Pulmonary artery endothelial cell (primary cell): ENCODE results near the gene CISH. TPM values are rescaled to one million over a fixed set of nuclear protein-coding genes. Genes with fewer than 3 reads are reported as not detected.

Source experiments
- DNase-seq: peaks from one replicate; pipeline ENCODE4 v3.0.0-alpha.2; 2011; ENCODE audit warnings: low read depth, low spot score
- total RNA-seq: library from RNA; depleted of rRNA; stranded (reverse); fragments of >200 nt; gene quantifications from 2 replicates; pipeline ENCODE4 v1.2.3, GENCODE V29; 2014

The CISH gene
- total RNA-seq, 1 donor from 2014 or later, result 0.46 TPM

DNA sequence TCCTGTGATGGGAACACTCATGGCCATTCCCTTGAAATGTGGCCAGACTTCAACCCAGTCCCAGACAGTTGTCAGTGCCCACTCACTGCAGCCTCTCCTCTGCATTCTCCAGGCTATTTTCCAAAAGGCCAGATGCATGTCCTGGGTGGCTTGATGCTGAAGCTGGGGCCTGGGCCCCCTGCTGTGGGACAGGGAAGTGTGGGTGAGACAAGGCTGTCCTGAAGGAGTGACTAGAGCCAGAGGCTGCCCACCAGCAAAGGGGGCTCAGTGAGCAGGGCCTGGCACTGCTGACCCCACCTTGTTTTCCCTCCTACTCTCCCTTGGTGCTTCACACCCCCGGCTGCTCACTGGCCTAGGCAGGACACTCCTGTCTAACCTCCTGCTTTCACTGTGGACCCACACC lies 11.9 kb downstream of the CISH start:
- DNase-seq, result no peak

DNA sequence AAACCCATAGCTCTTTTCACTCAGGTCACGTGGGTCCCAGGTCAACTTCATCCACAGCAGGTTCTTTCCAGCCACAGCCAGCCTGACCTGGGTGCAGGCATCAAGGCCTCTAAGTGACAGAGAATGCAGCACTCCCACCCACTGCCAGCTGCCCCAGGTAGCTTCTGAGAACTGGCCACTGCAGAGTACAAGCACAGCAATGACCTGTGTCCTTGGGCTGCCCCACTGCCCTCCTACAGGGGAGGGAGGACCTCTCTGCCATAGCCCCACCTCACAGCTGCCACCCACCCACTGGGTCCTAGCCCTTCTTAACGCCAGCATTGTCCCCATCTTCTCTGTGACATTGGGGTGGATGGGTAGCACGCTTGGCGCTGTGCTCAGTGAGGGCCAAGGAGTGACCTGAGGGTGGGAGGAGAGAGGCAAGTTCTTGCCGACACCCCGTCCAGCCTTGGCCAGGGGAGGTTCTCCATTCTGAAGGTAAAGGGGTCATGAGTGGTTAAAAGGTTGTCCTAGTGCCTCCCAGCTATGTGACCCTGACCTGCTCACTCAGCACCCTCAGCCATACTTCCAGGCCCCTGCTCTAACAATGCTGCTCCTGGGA lies 12.4 kb downstream of the CISH start:
- DNase-seq, result no peak

DNA sequence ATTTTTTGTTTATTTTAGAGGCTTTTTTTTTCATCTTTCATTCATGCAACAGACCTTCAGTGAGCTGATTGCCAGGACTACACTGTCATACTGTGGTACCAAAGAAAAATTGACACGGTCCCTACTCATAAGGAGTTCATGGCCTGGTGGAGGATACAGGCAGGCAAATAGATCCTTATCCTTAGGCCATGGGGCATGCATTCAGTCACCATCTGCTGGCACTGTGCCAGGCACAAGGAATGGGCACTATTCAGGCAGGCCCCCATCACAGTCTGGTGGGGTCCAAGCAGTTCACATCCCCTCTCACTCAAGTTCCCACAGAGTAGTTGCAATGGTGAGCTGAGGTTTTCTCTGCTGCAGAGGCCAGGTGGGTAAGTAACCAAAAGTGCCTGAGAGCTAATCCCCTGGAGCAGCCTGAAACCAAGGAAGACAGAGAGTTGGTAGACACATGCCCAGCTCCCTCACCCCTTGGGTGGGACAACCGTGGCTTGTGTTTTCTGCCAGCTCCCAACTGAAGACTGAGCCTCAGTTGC lies 17.3 kb downstream of the CISH start:
- no peak for DNase-seq

- no peak for DNase-seq
Measured at GRCh38 chr3:50592568-50592967, 19.0 kb downstream of the CISH start.

DNA sequence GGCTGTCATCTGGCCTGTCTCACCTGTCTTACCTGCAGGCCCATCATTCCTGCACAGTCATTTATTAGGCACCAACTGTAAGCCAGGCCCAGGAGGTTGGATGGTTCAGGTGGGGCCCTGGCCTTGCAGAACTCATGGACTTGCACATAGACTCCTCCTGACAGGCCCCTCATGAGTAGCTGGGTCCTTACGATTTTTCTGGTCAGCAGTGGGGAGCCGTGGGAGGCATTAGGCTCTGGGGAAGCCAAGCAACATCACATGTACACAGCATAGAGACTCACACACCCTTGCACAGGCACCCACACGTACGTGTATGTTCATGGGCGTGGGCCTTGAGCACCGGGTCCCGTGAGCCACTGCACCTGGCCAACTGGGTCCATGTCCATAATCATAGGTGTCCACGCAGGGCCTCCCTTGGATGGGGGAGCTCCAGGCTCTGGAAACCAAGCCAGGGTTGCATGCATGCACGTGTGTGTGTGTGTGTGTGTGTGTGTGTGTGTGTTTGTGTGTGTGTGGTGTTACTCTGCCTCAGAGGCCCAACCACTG lies 20.3 kb downstream of the CISH start:
- no peak for DNase-seq

GRCh38 chr3:50588759-50589433 lies 22.7 kb downstream of the CISH start:
- no peak for DNase-seq

DNA sequence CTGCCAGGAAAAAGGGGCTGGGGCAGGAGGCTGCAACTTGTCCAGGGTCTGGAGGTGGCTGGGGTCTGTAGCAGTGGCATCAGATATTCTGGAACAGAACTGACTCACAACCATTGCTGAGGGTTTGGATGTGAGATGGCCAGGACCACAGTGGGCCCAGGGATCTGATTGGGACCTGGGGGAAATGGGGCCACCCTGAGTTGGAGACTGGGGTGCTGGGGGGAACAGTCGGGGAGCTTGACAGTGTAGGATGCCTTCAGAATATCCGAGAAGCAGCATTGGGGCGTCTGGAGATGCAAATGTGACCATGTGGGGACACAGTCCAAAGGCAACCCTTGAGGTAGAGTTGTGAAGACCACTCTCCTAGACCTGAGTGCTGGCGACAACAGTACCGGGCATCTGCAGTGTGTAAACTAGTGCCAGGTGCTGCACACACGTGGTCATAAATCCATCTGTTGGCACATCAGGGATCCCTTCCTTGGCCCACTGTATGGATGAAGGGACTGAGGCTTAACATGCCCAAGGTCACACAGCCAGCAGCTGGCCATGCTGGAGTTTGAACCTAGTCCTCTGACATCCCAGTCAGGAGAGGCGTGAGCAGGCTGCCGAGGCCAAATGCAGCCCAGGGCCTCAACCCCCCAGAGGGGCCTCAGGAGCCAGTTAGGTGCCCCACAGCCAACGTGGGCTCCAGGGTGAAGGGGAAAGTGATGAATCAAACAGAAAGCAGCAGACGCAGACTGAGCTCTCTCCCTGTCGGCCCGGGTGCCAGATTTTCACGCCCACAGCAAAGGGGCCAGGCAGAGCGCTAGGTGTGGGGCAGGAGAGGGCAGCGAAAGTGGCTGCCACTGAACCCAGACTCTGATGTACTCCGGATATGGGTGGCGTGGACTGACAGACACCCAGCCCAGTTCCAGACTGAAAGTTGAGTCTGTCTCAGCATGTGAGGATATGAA lies 23.5 kb downstream of the CISH start:
- DNase-seq, result no peak

GRCh38 chr3:50587373-50587772 lies 24.2 kb downstream of the CISH start:
- no peak for DNase-seq

GRCh38 chr3:50586763-50587070 lies 24.9 kb downstream of the CISH start:
- DNase-seq, result no peak

DNA sequence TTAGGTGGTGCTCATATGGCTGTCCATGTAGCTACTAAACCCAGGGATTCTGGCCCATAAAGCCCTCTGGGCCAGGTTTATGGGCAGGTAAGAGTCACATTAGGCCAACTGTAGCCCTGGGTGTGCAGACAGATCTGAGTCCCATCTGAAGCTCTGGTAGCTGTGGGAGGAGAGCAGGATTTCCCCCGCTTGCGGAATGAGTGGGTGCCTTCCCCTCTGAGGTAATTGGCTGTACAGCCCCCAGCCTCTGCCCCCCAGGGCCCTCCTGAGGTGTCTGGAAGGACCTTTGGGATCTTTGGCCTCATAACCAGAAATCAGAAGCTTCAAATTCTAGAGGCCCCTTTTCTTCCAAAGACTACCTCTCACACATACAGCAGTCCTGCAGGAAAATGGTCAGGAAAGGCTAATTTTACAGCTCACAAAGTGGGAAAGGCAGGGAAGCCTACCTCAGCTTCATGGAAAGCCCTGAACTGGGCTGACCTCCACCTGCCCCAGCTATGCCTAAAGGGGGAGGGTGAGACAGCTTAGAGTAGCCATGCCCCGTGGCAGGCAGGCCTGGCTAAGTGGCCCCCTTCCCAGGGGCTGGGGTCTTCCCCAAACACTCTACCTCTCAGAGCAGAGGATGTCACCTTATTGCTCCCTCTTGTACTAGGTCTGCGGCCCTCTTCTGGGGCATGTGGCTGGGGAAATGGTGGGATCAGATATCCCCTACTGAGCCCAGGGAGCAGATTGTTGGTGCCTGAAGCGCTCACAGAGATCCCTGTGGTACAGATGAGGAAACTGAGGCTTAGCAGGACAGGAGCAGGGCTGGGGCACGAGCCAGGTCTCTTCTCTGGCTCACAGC lies 25.4 kb downstream of the CISH start:
- DNase-seq, result no peak

DNA sequence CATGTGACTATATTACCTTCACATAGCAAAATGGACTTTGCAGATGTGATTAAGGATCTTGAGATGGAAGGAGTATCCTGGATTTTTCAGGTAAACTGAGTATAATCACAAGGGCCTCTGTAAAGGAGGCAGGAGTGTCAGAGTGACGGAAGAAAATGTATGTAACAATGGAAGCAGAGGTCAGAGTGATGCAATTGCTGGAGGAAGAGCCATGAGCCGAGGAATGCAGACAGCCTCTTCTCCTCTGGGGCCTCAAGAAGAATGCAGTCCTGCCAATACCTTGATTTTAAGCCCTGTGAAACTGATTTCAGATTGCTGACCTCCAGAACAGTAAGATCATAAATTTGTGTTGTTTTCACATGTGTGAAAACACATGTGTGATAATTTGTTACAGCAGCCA lies 27.2 kb downstream of the CISH start:
- DNase-seq, result no peak

- DNase-seq, result no peak
Measured at GRCh38 chr3:50583897-50584296, 27.7 kb downstream of the CISH start.

DNA sequence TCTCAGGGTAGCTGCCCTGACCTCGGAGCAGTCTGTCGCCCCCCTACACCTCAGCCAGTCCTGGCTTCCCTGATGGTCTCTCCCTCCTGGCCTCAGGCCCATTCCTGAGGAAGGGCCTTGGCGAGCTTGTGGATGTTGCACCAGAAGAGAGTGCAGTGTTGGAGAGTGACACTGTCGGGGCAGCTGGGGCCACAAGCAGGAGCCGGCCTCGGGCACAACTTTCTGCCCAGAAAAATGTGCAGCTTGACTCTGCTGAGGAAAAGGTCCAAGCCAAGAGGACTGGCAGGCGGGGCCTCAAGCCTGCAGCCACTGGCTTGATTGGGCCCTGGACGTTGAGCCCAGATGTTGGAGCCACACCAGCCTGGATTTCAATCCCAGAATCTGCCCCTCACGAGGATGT lies 29.5 kb downstream of the CISH start:
- DNase-seq, result no peak

- no peak for DNase-seq
Measured at GRCh38 chr3:50581459-50581842, 30.1 kb downstream of the CISH start.

- no peak for DNase-seq
Measured at GRCh38 chr3:50580683-50581458, 30.7 kb downstream of the CISH start.

GRCh38 chr3:50577348-50577747 lies 34.2 kb downstream of the CISH start:
- no peak for DNase-seq

DNA sequence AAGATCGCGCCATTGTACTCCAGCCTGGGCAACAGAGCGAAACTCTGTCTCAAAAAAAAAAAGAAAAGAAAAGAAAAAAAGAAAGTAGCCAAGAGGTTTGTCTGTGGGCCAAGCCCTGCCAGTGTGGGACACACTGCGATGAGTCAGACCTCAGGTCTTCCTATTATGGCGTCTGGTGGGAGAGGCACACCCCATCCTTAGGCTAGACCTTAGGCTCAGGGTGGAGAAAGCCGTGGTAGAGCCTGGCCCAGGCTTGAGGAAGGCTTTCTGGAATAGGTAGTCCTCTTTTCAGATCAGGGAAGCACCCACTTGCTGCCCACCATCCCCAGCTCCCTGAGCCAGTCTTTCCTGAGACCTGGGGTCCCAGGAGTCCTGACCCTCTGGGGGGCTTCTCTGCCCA lies 36.2 kb downstream of the CISH start:
- no peak for DNase-seq

- no peak for DNase-seq
Measured at GRCh38 chr3:50574444-50574831, 37.1 kb downstream of the CISH start.

DNA sequence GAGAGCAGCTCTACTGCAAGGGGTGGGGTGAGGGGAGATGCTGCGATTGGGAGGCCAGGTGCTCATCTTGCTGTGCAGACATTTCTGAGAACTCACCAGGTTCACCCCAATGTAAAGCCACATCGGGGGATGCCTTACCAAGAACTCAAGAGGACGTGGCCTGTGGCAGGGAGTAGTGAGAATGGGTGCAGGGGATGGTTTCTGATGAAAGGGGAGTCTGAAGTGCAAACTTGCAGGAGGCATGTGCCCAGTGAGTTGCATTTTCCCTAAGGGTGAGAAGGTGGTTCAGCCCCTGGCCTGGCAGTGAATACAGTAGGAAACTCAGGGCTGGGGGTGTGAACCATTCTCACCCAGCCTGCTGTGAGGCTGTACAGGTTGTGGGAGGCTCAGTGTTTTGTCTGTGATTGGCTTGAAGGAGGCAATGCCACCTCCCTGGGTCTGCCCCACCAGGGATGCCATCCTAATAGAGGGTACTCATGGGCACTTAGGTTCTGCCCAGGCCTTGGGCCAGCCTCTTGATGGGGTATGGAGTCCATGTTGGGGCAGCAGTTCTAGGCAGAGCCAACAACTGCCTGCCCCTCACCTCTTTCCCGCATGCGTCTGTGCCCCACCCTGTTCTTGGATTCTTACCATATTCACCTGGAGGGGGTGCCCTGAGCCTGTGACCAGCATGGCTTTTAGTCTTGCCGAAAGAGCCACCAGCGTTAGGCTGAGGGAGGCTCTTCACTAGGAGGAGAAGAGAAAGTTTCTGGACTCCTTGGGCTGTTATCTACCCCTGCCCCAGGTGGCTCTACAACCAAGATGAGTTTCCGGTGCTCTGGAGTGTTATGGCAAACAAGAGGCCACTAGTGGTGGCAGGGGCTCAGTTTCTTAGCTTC lies 37.8 kb downstream of the CISH start:
- no peak for DNase-seq
